ENCODE measurements around the gene RUNX3.

The RUNX3 gene

DNA sequence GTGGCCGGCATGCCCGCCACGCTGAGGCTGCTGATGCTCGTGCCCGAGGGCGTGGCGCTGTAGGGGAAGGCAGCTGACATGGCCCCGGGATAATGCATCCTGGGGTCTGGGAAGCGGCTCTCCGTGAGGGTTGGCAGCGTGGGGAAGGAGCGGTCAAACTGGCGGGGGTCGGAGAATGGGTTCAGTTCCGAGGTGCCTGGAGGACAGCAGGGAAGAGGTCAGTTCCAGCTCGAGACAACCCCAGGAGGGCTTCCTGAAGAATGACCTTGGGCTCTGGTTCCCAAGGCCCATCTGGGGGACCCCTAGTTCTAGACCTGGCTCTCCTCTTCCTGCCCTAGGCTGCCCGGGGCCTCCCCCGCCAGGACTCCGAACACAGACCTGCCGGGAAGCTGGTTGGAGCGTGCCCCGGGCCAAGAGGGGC, 27.6 kb downstream of the RUNX3 start:
- TF ChIP-seq, protein P1, sequence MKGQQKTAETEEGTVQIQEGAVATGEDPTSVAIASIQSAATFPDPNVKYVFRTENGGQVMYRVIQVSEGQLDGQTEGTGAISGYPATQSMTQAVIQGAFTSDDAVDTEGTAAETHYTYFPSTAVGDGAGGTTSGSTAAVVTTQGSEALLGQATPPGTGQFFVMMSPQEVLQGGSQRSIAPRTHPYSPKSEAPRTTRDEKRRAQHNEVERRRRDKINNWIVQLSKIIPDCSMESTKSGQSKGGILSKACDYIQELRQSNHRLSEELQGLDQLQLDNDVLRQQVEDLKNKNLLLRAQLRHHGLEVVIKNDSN (IDR thresholded peaks at IDR 0.05) = no peak
- TF ChIP-seq NFIC (IDR thresholded peaks at IDR 0.05) (no peak), TAF1 (IDR thresholded peaks at IDR 0.05; ENCODE audit: low read depth) (no peak), FOXM1 (IDR thresholded peaks at IDR 0.05; ENCODE audit: borderline replicate concordance, low read depth) (no peak), TCF12 (IDR thresholded peaks at IDR 0.05; ENCODE audit: low read depth) (no peak)
- TF ChIP-seq, protein P2, sequence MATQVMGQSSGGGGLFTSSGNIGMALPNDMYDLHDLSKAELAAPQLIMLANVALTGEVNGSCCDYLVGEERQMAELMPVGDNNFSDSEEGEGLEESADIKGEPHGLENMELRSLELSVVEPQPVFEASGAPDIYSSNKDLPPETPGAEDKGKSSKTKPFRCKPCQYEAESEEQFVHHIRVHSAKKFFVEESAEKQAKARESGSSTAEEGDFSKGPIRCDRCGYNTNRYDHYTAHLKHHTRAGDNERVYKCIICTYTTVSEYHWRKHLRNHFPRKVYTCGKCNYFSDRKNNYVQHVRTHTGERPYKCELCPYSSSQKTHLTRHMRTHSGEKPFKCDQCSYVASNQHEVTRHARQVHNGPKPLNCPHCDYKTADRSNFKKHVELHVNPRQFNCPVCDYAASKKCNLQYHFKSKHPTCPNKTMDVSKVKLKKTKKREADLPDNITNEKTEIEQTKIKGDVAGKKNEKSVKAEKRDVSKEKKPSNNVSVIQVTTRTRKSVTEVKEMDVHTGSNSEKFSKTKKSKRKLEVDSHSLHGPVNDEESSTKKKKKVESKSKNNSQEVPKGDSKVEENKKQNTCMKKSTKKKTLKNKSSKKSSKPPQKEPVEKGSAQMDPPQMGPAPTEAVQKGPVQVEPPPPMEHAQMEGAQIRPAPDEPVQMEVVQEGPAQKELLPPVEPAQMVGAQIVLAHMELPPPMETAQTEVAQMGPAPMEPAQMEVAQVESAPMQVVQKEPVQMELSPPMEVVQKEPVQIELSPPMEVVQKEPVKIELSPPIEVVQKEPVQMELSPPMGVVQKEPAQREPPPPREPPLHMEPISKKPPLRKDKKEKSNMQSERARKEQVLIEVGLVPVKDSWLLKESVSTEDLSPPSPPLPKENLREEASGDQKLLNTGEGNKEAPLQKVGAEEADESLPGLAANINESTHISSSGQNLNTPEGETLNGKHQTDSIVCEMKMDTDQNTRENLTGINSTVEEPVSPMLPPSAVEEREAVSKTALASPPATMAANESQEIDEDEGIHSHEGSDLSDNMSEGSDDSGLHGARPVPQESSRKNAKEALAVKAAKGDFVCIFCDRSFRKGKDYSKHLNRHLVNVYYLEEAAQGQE (IDR thresholded peaks at IDR 0.05; ENCODE audit: low read depth) = no peak

DNA sequence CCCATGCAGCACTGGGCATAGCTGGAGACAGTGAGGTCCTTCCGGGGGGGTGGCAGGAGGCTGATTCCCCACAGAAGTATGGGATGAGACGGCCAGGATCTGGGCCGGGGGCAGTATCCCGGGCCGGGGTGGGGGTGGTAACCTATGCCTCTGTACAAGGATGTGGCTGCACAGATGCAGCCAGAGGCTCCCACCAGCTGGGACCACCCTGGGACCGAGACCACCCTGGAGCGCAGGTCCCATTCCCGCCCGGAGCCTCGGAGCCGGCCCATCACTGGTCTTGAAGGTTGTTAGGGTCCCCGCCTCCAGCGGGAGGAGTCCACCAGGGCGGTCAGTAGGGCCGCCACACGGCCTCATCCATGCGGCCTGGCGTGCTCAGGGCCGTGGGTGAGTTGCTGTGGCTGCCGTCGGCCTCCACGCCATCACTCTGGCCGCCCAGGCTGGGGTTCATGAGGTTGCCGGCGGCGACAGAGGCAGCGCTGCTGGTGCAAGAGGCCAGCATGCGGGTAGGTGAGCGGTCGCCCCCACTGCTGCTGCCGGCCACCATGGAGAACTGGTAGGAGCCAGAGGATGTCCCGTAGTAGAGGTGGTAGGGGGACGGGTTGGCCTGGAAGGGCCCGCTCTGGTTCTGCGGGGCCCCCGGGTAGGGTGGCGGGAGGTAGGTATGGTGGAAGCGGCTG, 28.1 kb downstream of the RUNX3 start:
- TF ChIP-seq YY1 (IDR thresholded peaks at IDR 0.05; ENCODE audit: low read depth) = no peak
- TF ChIP-seq, protein P2 (IDR thresholded peaks at IDR 0.05; ENCODE audit: low read depth) = no peak
- TF ChIP-seq, protein P1 (IDR thresholded peaks at IDR 0.05) = no peak
- TF ChIP-seq EGR1 (IDR thresholded peaks at IDR 0.05) = no peak
- no peak for TF ChIP-seq TCF12 (IDR thresholded peaks at IDR 0.05; ENCODE audit: low read depth)

DNA sequence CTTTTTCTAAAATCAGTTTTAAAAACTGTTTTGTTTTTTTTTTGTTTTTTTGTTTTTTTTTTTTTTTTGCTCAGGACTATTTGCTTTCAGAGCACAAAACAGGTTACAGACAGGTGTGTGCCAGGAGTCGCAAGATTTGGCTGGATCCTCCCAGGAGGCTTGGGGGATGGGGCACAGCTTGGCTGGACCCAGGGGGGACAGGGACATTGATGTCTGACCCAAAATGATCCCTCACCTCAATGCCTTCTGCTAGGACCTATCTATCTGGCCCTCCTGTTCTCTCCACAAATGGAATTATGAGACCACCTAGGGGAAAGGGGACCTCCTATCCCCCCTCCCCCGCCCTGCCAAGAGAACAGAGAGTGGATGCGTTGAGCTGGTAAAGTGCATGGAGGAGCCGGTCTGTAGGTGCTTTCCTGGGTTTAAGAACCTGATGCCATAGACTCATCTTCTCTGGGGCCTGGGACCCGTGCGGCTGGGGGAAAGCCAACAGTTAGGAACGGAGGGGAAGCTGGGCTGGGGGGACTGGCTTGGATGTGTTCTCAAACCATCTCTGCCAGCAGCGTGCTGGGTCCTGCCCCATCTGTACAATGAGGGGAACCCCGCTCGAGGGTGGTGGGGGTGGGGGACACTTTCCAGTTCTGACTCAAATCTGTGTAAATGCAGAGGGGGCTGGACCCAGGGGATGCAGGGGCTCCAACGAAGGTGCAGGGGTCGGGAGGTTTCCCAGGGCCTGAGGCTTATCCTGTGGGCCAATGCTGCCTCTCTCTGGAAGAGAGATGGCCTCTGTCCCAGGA, 28.9 kb downstream of the RUNX3 start:
- TF ChIP-seq, protein P2 (IDR thresholded peaks at IDR 0.05; ENCODE audit: low read depth) = no peak

DNA sequence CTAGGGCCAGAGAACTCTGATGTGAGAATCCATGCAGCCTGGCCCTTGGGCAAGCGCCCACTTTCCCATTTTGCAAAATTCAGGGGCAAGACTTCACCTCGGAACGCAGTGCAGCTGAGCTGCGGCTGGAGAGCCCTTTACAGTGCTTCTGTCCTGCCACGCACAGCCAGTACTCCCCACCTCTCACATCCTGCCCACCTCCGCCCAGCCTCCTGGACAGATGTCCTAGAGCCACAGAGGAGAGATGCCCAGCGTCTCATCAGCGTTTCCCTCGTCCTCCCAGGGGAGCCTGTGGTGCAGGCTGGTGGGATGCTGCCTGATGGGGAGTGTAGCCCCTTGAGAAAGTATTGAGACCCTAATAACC, 29.6 kb downstream of the RUNX3 start:
- TF ChIP-seq CEBPB (IDR thresholded peaks at IDR 0.05) (no peak), EP300 (IDR thresholded peaks at IDR 0.05; ENCODE audit: borderline replicate concordance) (no peak), RAD21 (IDR thresholded peaks at IDR 0.05; ENCODE audit: low read depth) (no peak), ZBTB7A (IDR thresholded peaks at IDR 0.05; ENCODE audit: low read depth) (no peak), YY1 (IDR thresholded peaks at IDR 0.05; ENCODE audit: low read depth) (no peak), TEAD4 (IDR thresholded peaks at IDR 0.05) (no peak), CREB1 (IDR thresholded peaks at IDR 0.05; ENCODE audit: low read depth) (no peak), TAF1 (IDR thresholded peaks at IDR 0.05; ENCODE audit: low read depth) (no peak), EGR1 (IDR thresholded peaks at IDR 0.05) (no peak), FOXM1 (IDR thresholded peaks at IDR 0.05; ENCODE audit: borderline replicate concordance, low read depth) (no peak), NFIC (IDR thresholded peaks at IDR 0.05) (no peak), TCF12 (IDR thresholded peaks at IDR 0.05; ENCODE audit: low read depth) (no peak)
- TF ChIP-seq, protein P2 (IDR thresholded peaks at IDR 0.05; ENCODE audit: low read depth) = no peak
- TF ChIP-seq, protein P1 (IDR thresholded peaks at IDR 0.05) = no peak
- TF ChIP-seq, protein P3, sequence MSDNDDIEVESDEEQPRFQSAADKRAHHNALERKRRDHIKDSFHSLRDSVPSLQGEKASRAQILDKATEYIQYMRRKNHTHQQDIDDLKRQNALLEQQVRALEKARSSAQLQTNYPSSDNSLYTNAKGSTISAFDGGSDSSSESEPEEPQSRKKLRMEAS (IDR thresholded peaks at IDR 0.05) = no peak
